Measurements from ENCODE around the gene FAM13B. TPM values are rescaled to one million over a fixed set of nuclear protein-coding genes. Genes with fewer than 3 reads are reported as not detected.
A peak's percentile ranks its signal among the peaks of the same experiment; 100 is the strongest.
"Not testable (repeated sequence)": the region's sequence is repeated elsewhere in the genome, so short reads cannot be mapped to it uniquely, and the experiment has no call there.

The FAM13B gene
- total RNA-seq, result 76.6 and 84.1 TPM in 2 replicates

DNA sequence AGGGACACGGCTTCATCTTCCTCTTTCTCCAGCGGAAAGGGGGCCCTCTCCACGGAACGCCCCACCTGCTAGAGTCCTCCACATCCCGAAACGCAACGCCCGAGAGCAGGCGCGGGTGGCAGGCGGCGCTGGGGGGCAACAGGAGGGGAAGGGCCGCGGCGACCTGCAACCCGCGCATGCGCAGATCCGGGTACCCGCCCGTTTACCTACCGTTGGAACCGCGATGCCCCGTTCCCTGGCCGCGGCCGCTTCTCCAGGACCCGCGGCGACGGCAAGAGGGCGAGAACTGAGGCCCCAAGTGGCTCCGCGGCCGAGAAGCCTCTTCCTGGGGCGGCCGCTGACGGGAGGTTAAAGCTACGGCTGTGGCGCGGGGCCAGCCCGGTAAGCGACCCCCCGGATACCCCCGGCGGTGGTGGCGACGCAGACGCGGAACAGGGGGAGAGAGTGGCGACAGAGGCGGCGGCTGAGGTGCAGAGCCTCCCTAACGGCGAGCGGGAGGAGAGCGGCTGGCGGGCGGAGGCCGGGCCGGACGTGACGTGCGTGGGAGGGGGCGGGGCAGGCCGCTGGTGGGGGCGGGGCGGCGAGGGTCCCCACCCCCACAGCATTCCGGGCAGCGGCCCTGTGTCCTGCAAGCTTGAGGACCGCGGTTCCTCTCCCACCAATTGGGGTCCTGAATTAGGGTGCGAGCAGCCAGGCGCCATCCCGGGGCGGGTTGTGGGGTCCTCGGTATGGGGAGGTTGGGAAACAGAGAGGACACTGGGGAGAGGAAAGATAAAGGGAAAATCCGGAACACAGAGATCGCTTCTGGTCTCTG lies at the start of gene FAM13B:
FAM13B (minus strand) TSS at position 508 of the 814 bp plus-strand sequence. CDS start 13,968 bp downstream, outside the sequence.
- POLR2A ChIA-PET, result interaction anchor here (0.9 to 2.3 kb wide), 5 partner anchors 36 to 305 kb away, joined by 3 to 10 read pairs (median 4); partner anchors contain the start of genes CDC23 and FAM53C
- H3K36me3 Mint-ChIP-seq (ENCODE audit: low read depth), result peaks cover 16% of the 10 kb centered on the region
- H3K27ac Mint-ChIP-seq, result peak within 1 kb of the TSS; percentile 93

DNA sequence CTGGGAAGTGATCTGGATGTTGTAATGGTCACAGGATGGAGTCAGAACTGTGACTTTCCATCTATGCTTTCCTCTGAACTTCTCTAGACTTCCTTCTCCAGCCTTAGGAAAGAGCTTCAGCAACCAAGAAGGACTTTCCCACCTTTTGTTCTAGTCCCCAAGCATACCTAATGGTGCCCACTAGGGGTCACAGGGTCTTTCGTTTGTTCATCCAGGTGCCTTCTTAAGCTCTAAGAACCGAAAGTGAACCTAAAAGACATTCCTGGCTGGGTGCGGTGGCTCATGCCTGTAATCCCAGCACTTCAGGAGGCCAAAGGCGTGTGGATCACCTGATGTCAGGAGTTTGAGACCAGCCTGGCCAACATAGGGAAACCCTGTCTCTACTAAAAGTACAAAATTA lies 49.2 kb upstream of the FAM13B start:
- Mint-ChIP-seq H3K4me1 (peaks cover 15% of the 10 kb centered on the region), H3K4me3 (no peak overlapping the region), H3K36me3 (ENCODE audit: low read depth) (no peaks in the 10 kb centered on the region), H3K27ac (no peak overlapping the region), H3K9me3 (no peaks in the 10 kb centered on the region), H3K27me3 (no peaks in the 10 kb centered on the region)
- no peak for ATAC-seq (ENCODE audit: low read depth)
- CTCF ChIA-PET, result interaction anchor here (0.6 to 7.7 kb wide), 7 partner anchors 9 to 303 kb away, joined by 3 to 123 read pairs (median 5); no protein-coding TSS in a partner anchor
- POLR2A ChIA-PET, result interaction anchor here (0.6 to 1.1 kb wide), 3 partner anchors 19 to 256 kb away, joined by 3 to 12 read pairs (median 7); partner anchors contain the start of gene FAM53C
- DNase-seq, result no peak
- TF ChIP-seq, protein P1, sequence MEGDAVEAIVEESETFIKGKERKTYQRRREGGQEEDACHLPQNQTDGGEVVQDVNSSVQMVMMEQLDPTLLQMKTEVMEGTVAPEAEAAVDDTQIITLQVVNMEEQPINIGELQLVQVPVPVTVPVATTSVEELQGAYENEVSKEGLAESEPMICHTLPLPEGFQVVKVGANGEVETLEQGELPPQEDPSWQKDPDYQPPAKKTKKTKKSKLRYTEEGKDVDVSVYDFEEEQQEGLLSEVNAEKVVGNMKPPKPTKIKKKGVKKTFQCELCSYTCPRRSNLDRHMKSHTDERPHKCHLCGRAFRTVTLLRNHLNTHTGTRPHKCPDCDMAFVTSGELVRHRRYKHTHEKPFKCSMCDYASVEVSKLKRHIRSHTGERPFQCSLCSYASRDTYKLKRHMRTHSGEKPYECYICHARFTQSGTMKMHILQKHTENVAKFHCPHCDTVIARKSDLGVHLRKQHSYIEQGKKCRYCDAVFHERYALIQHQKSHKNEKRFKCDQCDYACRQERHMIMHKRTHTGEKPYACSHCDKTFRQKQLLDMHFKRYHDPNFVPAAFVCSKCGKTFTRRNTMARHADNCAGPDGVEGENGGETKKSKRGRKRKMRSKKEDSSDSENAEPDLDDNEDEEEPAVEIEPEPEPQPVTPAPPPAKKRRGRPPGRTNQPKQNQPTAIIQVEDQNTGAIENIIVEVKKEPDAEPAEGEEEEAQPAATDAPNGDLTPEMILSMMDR (IDR thresholded peaks at IDR 0.05), result no peak
- intact Hi-C loops (cut with micrococcal nuclease), result no loop called here

More for the DNA sequence above, at the start of gene FAM13B:
- no peaks in the 10 kb centered on the region for H3K27me3 Mint-ChIP-seq
- peaks cover 65% of the 10 kb centered on the region for H3K4me1 Mint-ChIP-seq
- TF ChIP-seq, protein P1 (IDR thresholded peaks at IDR 0.05), result no peak
- ATAC-seq (ENCODE audit: low read depth), result peak; percentile 69
- H3K9me3 Mint-ChIP-seq, result no peaks in the 10 kb centered on the region
- intact Hi-C loops (cut with micrococcal nuclease), result loop anchor here (1.0 to 2.0 kb wide), 5 partner anchors 14 to 511 kb away; partner anchors contain the start of genes BRD8, ETF1, HNRNPA0 and KDM3B
- DNase-seq, result peak; percentile 77
- peak within 1 kb of the TSS; percentile 95 for H3K4me3 Mint-ChIP-seq
- CTCF ChIA-PET, result interaction anchor here (1.0 to 8.5 kb wide), 2 partner anchors 33 to 101 kb away, joined by 3 to 144 read pairs; no protein-coding TSS in a partner anchor

DNA sequence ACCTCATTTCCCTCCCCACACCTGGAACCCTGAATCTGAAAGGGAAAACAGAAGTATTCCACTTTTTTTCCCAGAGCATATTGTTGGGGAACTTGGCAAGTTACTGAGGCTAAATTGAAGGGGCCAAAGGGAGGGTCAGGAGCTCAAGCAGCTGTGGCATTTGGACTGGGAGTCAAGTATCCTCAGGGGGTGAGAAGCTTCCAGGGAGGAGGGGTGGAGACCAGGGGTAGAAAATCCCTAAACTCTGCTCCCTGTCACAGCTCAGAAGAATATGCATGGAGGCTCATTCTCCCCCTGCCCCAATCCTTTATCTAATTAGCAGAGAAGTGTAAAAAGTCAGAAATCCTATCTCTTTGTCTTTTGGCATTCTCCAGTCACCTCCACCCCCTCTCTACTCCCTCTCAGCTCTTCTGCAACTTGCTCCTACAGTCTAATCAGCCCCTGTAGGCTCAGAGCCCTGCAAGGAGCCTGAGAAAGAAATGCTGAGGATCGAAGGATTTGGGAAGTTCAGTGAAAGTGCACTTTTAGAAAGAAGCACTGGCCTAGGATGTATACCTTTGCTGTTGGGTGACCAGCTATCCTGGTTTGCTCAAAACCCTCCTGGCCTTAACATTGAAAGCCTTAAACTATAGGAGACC lies 45.2 kb upstream of the FAM13B start:
- POLR2A ChIA-PET, result interaction anchor here (1.2 kb wide), 1 partner anchor 55 kb away, joined by 5 read pairs; no protein-coding TSS in a partner anchor
- intact Hi-C loops (cut with micrococcal nuclease), result no loop called here
- DNase-seq (no peak), ATAC-seq (ENCODE audit: low read depth) (no peak)
- CTCF ChIA-PET, result interaction anchor here (0.8 to 7.7 kb wide), 10 partner anchors 9 to 418 kb away, joined by 3 to 123 read pairs (median 6); no protein-coding TSS in a partner anchor
- H3K27ac Mint-ChIP-seq, result no peak overlapping the region
- TF ChIP-seq, protein P1 (IDR thresholded peaks at IDR 0.05), result no peak
- H3K4me1 Mint-ChIP-seq, result peaks cover 15% of the 10 kb centered on the region
- no peaks in the 10 kb centered on the region for H3K9me3 Mint-ChIP-seq
- no peak overlapping the region for H3K4me3 Mint-ChIP-seq
- no peaks in the 10 kb centered on the region for H3K27me3 Mint-ChIP-seq
- H3K36me3 Mint-ChIP-seq (ENCODE audit: low read depth), result no peaks in the 10 kb centered on the region

DNA sequence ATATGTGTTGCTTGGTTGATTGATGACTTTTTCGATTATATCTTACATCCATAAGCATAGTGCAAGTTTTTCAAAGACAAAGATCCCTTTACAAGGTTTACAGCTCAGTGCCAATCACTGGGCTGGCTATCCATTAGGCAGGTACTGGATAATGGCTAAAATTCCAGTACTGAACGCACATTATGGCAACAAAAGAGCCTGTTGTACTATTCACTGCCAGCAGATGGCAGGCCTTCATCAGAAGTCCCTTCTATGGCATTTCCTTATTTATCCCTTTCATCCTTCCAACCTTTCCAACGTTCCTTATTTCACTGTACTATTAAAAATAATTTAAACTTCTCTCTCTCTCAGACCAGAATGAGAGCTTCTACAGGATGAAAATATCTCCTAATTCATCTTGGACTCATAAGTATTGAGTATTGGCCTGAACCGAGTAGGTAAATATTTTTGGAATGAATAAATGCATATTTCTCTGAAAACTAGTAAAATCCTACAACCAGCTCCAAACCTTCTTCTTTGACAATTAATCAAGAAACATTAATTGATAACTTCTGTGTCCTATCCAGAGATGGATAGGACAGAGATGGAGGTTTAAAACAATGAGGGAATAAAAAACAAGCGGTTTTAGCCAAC lies 44.3 kb upstream of the FAM13B start:
- Mint-ChIP-seq H3K27ac (no peak overlapping the region), H3K27me3 (no peaks in the 10 kb centered on the region), H3K36me3 (ENCODE audit: low read depth) (no peaks in the 10 kb centered on the region), H3K4me1 (peaks cover 15% of the 10 kb centered on the region), H3K9me3 (no peaks in the 10 kb centered on the region), H3K4me3 (no peak overlapping the region)
- ChIA-PET POLR2A (interaction anchor here (1.2 kb wide), 1 partner anchor 56 kb away, joined by 5 read pairs; no protein-coding TSS in a partner anchor), CTCF (interaction anchor here (0.8 to 7.7 kb wide), 16 partner anchors 8 to 417 kb away, joined by 3 to 123 read pairs (median 4); no protein-coding TSS in a partner anchor)
- DNase-seq (no peak), ATAC-seq (ENCODE audit: low read depth) (peak; percentile 54)
- TF ChIP-seq, protein P1 (IDR thresholded peaks at IDR 0.05), result peak; percentile 67
- intact Hi-C loops (cut with micrococcal nuclease), result loop anchor here (1.0 kb wide), 2 partner anchors 56 to 417 kb away; no protein-coding TSS in a partner anchor

DNA sequence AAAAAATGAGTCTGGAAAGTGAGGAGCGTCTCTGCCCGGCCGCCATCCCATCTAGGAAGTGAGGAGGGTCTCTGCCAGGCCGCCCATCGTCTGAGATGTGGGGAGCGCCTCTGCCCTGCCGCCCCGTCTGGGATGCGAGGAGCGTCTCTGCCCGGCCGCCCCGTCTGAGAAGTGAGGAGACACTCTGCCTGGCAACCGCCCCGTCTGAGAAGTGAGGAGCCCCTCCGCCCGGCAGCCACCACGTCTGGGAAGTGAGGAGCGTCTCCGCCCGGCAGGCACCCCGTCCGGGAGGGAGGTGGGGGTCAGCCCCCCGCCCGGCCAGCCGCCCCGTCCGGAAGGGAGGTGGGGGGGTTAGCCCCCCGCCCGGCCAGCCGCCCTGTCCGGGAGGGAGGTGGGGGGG lies 37.1 kb upstream of the FAM13B start:
- H3K4me1 Mint-ChIP-seq; H3K27me3 Mint-ChIP-seq; intact Hi-C loops (cut with micrococcal nuclease); H3K27ac Mint-ChIP-seq; H3K4me3 Mint-ChIP-seq; DNase-seq; H3K9me3 Mint-ChIP-seq; ATAC-seq (ENCODE audit: low read depth); H3K36me3 Mint-ChIP-seq (ENCODE audit: low read depth): not testable (repeated sequence)
- POLR2A ChIA-PET, result interaction anchor here (1.3 kb wide), 1 partner anchor 36 kb away, joined by 6 read pairs; the partner anchor contains the start of gene FAM13B
- CTCF ChIA-PET, result interaction anchor here (0.8 to 8.1 kb wide), 7 partner anchors 12 to 441 kb away, joined by 3 to 144 read pairs (median 5); partner anchors contain the start of genes FAM13B and NME5

Data from activated B cell treated with CpG ODN at 0.5 μM for 24 hours (primary cell).